Liver (tissue), 3 donors: Measurements from ENCODE around the gene AOAH.

Source experiments
- EGR1 ChIP-seq, 2 donors: IDR thresholded peaks; 2 replicates each; pipeline ENCODE4 v1.6.1; 2016 to 2018; ENCODE audit warnings: antibody characterized with exemption in 2 of 2, low read depth in 2 of 2
- GABPA ChIP-seq, 2 donors: IDR thresholded peaks in 1 of 2; conservative IDR thresholded peaks in 1 of 2; 2 replicates each; pipeline ENCODE4 v1.6.1; 2016; ENCODE audit warnings: antibody characterized with exemption in 2 of 2, mild to moderate bottlenecking in 1 of 2, moderate library complexity in 1 of 2
- HNF4G ChIP-seq: IDR thresholded peaks from 2 replicates; pipeline ENCODE4 v1.6.1; 2016; ENCODE audit warnings: antibody characterized with exemption
- JUND ChIP-seq, 2 donors: IDR thresholded peaks; 2 replicates each; pipeline ENCODE4 v1.6.1; 2016; ENCODE audit warnings: antibody characterized with exemption in 2 of 2
- NR2F2 ChIP-seq: IDR thresholded peaks from 2 replicates; pipeline ENCODE4 v1.6.1; 2016; ENCODE audit warnings: antibody characterized with exemption
- RAD21 ChIP-seq, 2 donors: IDR thresholded peaks; 2 replicates each; pipeline ENCODE4 v1.6.1; 2016; ENCODE audit warnings: antibody characterized with exemption in 2 of 2, mild to moderate bottlenecking in 2 of 2
- SP1 ChIP-seq: IDR thresholded peaks from 2 replicates; pipeline ENCODE4 v1.6.1; 2018; ENCODE audit warnings: antibody characterized with exemption, mild to moderate bottlenecking
- TAF1 ChIP-seq: conservative IDR thresholded peaks from 2 replicates; pipeline ENCODE4 v1.6.1; 2016; ENCODE audit warnings: antibody characterized with exemption, mild to moderate bottlenecking
- YY1 ChIP-seq: IDR thresholded peaks from 2 replicates; pipeline ENCODE4 v1.6.1; 2016; ENCODE audit warnings: antibody characterized with exemption, mild to moderate bottlenecking
- TF ChIP-seq, protein P1 (sequence below): fragments of 150-350 bp; IDR thresholded peaks from 2 replicates; pipeline ENCODE4 v1.5.1; 2017; ENCODE audit warnings: improper control_type of control experiment, low read depth, low read length; ENCODE audit not compliant: missing input control
- TF ChIP-seq, protein P2 (sequence below): IDR thresholded peaks from 2 replicates; pipeline ENCODE4 v1.6.1; 2016; ENCODE audit warnings: antibody characterized with exemption
- TF ChIP-seq, protein P3 (sequence below): IDR thresholded peaks from 2 replicates; pipeline ENCODE4 v1.6.1; 2016; ENCODE audit warnings: antibody characterized with exemption, mild to moderate bottlenecking
- TF ChIP-seq, protein P4 (sequence below): IDR thresholded peaks from 2 replicates; pipeline ENCODE4 v1.6.1; 2016; ENCODE audit warnings: antibody characterized with exemption
- TF ChIP-seq, protein P5 (sequence below): IDR thresholded peaks from 2 replicates; pipeline ENCODE4 v1.6.1; 2016; ENCODE audit warnings: antibody characterized with exemption
- donor health status: healthy.
- donor health status: healthy.

DNA sequence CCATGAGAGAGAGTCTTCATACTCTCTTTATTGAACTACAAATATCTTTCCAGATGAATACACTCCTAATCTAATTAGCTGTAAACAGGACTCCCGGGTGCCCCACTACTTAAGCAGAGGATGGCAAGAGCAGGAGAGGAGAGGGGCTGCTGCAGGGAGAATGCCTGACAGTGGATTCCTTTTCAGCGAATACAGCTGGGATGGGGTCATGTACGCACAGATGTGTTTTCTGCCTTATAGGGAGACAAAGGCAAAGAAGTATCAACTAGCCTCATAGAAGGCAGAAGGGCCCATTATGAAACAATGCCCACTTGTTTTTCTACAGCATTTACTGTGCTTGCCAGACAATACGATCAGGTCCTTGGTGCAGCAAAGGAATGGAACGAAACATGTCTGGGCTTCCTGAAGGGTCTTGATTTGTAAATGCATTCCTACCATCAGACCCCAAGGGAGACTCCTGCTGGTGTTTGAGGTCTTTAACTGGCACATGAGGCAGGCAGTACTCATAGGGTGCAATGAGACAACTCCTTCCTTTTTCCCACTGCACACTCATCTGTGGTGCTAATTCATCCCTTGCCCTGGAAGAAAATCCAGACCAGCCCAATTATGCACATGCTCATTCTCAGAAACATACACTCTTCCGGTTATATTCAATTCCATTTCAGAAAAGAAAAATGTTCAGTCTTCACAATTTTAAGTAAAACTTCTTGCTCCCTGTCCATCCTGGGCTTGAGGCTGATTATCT is 117.1 kb downstream of the AOAH start:
- TF ChIP-seq, protein P1, sequence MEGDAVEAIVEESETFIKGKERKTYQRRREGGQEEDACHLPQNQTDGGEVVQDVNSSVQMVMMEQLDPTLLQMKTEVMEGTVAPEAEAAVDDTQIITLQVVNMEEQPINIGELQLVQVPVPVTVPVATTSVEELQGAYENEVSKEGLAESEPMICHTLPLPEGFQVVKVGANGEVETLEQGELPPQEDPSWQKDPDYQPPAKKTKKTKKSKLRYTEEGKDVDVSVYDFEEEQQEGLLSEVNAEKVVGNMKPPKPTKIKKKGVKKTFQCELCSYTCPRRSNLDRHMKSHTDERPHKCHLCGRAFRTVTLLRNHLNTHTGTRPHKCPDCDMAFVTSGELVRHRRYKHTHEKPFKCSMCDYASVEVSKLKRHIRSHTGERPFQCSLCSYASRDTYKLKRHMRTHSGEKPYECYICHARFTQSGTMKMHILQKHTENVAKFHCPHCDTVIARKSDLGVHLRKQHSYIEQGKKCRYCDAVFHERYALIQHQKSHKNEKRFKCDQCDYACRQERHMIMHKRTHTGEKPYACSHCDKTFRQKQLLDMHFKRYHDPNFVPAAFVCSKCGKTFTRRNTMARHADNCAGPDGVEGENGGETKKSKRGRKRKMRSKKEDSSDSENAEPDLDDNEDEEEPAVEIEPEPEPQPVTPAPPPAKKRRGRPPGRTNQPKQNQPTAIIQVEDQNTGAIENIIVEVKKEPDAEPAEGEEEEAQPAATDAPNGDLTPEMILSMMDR, result no peak
- TF ChIP-seq, protein P2, sequence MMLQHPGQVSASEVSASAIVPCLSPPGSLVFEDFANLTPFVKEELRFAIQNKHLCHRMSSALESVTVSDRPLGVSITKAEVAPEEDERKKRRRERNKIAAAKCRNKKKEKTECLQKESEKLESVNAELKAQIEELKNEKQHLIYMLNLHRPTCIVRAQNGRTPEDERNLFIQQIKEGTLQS, result no peak
- TF ChIP-seq TAF1 (no peak), JUND (IDR thresholded peaks at IDR 0.05) (no peak), SP1 (no peak), GABPA (IDR thresholded peaks at IDR 0.05 in 1 of 2, conservative IDR thresholded peaks at IDR 0.05 in 1 of 2) (no peak), NR2F2 (no peak), EGR1 (IDR thresholded peaks at IDR 0.05; ENCODE audit: low read depth in 2 of 2) (no peak), RAD21 (IDR thresholded peaks at IDR 0.05) (no peak), YY1 (no peak), HNF4G (no peak)
- TF ChIP-seq, protein P3, sequence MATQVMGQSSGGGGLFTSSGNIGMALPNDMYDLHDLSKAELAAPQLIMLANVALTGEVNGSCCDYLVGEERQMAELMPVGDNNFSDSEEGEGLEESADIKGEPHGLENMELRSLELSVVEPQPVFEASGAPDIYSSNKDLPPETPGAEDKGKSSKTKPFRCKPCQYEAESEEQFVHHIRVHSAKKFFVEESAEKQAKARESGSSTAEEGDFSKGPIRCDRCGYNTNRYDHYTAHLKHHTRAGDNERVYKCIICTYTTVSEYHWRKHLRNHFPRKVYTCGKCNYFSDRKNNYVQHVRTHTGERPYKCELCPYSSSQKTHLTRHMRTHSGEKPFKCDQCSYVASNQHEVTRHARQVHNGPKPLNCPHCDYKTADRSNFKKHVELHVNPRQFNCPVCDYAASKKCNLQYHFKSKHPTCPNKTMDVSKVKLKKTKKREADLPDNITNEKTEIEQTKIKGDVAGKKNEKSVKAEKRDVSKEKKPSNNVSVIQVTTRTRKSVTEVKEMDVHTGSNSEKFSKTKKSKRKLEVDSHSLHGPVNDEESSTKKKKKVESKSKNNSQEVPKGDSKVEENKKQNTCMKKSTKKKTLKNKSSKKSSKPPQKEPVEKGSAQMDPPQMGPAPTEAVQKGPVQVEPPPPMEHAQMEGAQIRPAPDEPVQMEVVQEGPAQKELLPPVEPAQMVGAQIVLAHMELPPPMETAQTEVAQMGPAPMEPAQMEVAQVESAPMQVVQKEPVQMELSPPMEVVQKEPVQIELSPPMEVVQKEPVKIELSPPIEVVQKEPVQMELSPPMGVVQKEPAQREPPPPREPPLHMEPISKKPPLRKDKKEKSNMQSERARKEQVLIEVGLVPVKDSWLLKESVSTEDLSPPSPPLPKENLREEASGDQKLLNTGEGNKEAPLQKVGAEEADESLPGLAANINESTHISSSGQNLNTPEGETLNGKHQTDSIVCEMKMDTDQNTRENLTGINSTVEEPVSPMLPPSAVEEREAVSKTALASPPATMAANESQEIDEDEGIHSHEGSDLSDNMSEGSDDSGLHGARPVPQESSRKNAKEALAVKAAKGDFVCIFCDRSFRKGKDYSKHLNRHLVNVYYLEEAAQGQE, result no peak
- TF ChIP-seq, protein P4, sequence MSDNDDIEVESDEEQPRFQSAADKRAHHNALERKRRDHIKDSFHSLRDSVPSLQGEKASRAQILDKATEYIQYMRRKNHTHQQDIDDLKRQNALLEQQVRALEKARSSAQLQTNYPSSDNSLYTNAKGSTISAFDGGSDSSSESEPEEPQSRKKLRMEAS, result no peak
- TF ChIP-seq, protein P5, sequence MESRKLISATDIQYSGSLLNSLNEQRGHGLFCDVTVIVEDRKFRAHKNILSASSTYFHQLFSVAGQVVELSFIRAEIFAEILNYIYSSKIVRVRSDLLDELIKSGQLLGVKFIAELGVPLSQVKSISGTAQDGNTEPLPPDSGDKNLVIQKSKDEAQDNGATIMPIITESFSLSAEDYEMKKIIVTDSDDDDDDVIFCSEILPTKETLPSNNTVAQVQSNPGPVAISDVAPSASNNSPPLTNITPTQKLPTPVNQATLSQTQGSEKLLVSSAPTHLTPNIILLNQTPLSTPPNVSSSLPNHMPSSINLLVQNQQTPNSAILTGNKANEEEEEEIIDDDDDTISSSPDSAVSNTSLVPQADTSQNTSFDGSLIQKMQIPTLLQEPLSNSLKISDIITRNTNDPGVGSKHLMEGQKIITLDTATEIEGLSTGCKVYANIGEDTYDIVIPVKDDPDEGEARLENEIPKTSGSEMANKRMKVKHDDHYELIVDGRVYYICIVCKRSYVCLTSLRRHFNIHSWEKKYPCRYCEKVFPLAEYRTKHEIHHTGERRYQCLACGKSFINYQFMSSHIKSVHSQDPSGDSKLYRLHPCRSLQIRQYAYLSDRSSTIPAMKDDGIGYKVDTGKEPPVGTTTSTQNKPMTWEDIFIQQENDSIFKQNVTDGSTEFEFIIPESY, result no peak
